Esophagus muscularis mucosa (tissue), 4 donors: Measurements from ENCODE around the gene ASPHD2. TPM values are rescaled to one million over a fixed set of nuclear protein-coding genes. Genes with fewer than 3 reads are reported as not detected.

Experiments
- DNase-seq: peaks from one replicate; pipeline ENCODE4 v3.0.0-alpha.2; 2017; ENCODE audit errors: extremely low spot score
- H3K27ac ChIP-seq, 4 donors: fragments of 200-600 bp; sonication (generic); replicated peaks in 1 of 4; 1 replicate in 3 of 4; 2 replicates in 1 of 4; pipeline ENCODE4 v1.5.1; 2016 to 2019; ENCODE audit warnings: mild to moderate bottlenecking in 1 of 4
- H3K27me3 ChIP-seq, 4 donors: fragments of 200-600 bp; sonication (generic); one replicate each; pipeline versions ENCODE4 v1.5.1 to v1.6.0; 2016 to 2019
- H3K36me3 ChIP-seq, 4 donors: fragments of 200-600 bp; sonication (generic); one replicate each; pipeline ENCODE4 v1.5.1; 2016 to 2019
- H3K4me1 ChIP-seq, 4 donors: fragments of 200-600 bp; sonication (generic); one replicate each; pipeline ENCODE4 v1.5.1; 2016 to 2019
- H3K4me3 ChIP-seq, 4 donors: fragments of 200-600 bp; sonication (generic); 1 replicate in 2 of 4; 2 replicates in 2 of 4; pipeline ENCODE4 v1.5.1; 2016 to 2019; ENCODE audit warnings: mild to moderate bottlenecking in 4 of 4, moderate library complexity in 1 of 4
- H3K9me3 ChIP-seq, 4 donors: fragments of 200-600 bp; sonication (generic); 1 replicate in 3 of 4; 2 replicates in 1 of 4; pipeline ENCODE4 v1.5.1; 2016 to 2019
- CTCF ChIP-seq, 3 experiments: fragments of 200-600 bp in 2 of 3; fragments of 450-650 bp in 1 of 3; sonication (generic) in 2 of 3; IDR thresholded peaks; one replicate each; pipeline ENCODE4 v1.5.1; 2017 to 2019; ENCODE audit warnings: antibody characterized with exemption in 3 of 3, mild to moderate bottlenecking in 2 of 3, moderate library complexity in 1 of 3
- EP300 ChIP-seq: sonication (generic); formaldehyde crosslinking; IDR thresholded peaks from one replicate; pipeline ENCODE4 v1.6.1; 2017; ENCODE audit warnings: antibody characterized with exemption
- POLR2A ChIP-seq: fragments of 450-650 bp; IDR thresholded peaks from one replicate; pipeline ENCODE4 v1.6.1; 2017; ENCODE audit warnings: antibody characterized with exemption, moderate library complexity, mild to moderate bottlenecking, low read depth
- POLR2AphosphoS5 ChIP-seq, 2 donors: sonication (generic); formaldehyde crosslinking; IDR thresholded peaks; one replicate each; pipeline ENCODE4 v1.6.1; 2017; ENCODE audit warnings: antibody characterized with exemption in 2 of 2
- WGBS: methylation state at CpG from one replicate; pipeline ENCODE4 v1.1.5; 2018; 5-methylcytosine and 5-hydroxymethylcytosine counted together
- intact Hi-C: fragments of 100-400 bp; cut with DNase I; formaldehyde crosslinking; loops from one replicate; pipeline ENCODE4 v1.15.1; 2023
- total RNA-seq, 4 donors: library from RNA; depleted of rRNA; stranded (reverse); fragments of >200 nt; gene quantifications; one replicate each; pipeline versions ENCODE4 v1.1.0 to v1.2.1, GENCODE V29; 2016

Gene ASPHD2
- total RNA-seq, 4 donors from 2014 or later: 0.42 to 1.1 (median 0.88) TPM

- WGBS: 83% methylated on average over 4 of the region's 4 CpGs
- Histone ChIP-seq H3K4me3 (no peak overlapping the region), H3K4me1 (peaks cover 25 to 32% (median 28%) of the 10 kb centered on the region in 4 donors), H3K27me3 (no peaks in the 10 kb centered on the region), H3K9me3 (no peaks in the 10 kb centered on the region), H3K36me3 (peaks cover 45 to 70% (median 54%) of the 10 kb centered on the region in 4 donors), H3K27ac (no peak overlapping the region)
- DNase-seq: no peak
- TF ChIP-seq CTCF (IDR thresholded peaks at IDR 0.05): no peak
- TF ChIP-seq EP300: no peak
- no peak for TF ChIP-seq POLR2A
- no peak for TF ChIP-seq POLR2AphosphoS5 (IDR thresholded peaks at IDR 0.05)
- intact Hi-C loops: no loop called here
Measured at GRCh38 chr22:26476705-26477340, 47.8 kb downstream of the ASPHD2 start.

- DNase-seq: no peak
- peaks cover 40 to 64% (median 49%) of the 10 kb centered on the region in 4 donors for H3K36me3 ChIP-seq
- no peaks in the 10 kb centered on the region for H3K9me3 ChIP-seq
- no peak overlapping the region for H3K4me3 ChIP-seq
- 34% methylated on average over 4 of the region's 4 CpGs for WGBS
- intact Hi-C loops: no loop called here
- no peaks in the 10 kb centered on the region for H3K27me3 ChIP-seq
- TF ChIP-seq POLR2A: no peak
- TF ChIP-seq EP300: no peak
- no peak for TF ChIP-seq CTCF (IDR thresholded peaks at IDR 0.05)
- TF ChIP-seq POLR2AphosphoS5 (IDR thresholded peaks at IDR 0.05): no peak
- H3K4me1 ChIP-seq: peaks cover 29 to 37% (median 33%) of the 10 kb centered on the region in 4 donors
- no peak overlapping the region for H3K27ac ChIP-seq
Measured at GRCh38 chr22:26477341-26477731, 48.3 kb downstream of the ASPHD2 start.

GRCh38 chr22:26479043-26479791 lies 50.2 kb downstream of the ASPHD2 start:
- Histone ChIP-seq H3K4me1 (peaks cover 40 to 50% (median 45%) of the 10 kb centered on the region in 4 donors), H3K27me3 (no peaks in the 10 kb centered on the region), H3K36me3 (peaks cover 27 to 46% (median 34%) of the 10 kb centered on the region in 4 donors), H3K27ac (no peak overlapping the region), H3K9me3 (no peaks in the 10 kb centered on the region), H3K4me3 (peak overlapping the region in 1 of 4 donors; percentile 25)
- intact Hi-C loops: no loop called here
- 66% methylated on average over 12 of the region's 12 CpGs for whole genome bisulfite sequencing
- DNase-seq: no peak
- TF ChIP-seq EP300 (no peak), POLR2A (no peak), CTCF (IDR thresholded peaks at IDR 0.05) (no peak), POLR2AphosphoS5 (IDR thresholded peaks at IDR 0.05) (no peak)

GRCh38 chr22:26479792-26480610 lies 50.9 kb downstream of the ASPHD2 start:
- no peak overlapping the region for H3K27ac ChIP-seq
- intact Hi-C loops: no loop called here
- peaks cover 47 to 58% (median 53%) of the 10 kb centered on the region in 4 donors for H3K4me1 ChIP-seq
- peaks cover 25 to 40% (median 30%) of the 10 kb centered on the region in 4 donors for H3K36me3 ChIP-seq
- no peaks in the 10 kb centered on the region for H3K27me3 ChIP-seq
- WGBS: 75% methylated on average over 12 of the region's 12 CpGs
- no peak for DNase-seq
- peak overlapping the region in 1 of 4 donors; percentile 25 for H3K4me3 ChIP-seq
- no peaks in the 10 kb centered on the region for H3K9me3 ChIP-seq
- no peak for TF ChIP-seq EP300
- TF ChIP-seq CTCF (IDR thresholded peaks at IDR 0.05): no peak
- no peak for TF ChIP-seq POLR2A
- TF ChIP-seq POLR2AphosphoS5 (IDR thresholded peaks at IDR 0.05): no peak
